ENCODE data around the gene POTEB3. TPM values are rescaled to one million over a fixed set of nuclear protein-coding genes. Genes with fewer than 3 reads are reported as not detected.
"Not testable (repeated sequence)": the region's sequence is repeated elsewhere in the genome, so short reads cannot be mapped to it uniquely, and the experiment has no call there.

POTEB3 gene
- total RNA-seq: not detected
- long read RNA-seq: 0 reads

- intact Hi-C loops (cut with micrococcal nuclease); ATAC-seq; DNase-seq: not testable (repeated sequence)
Observed at GRCh38 chr15:21440399-21440798, at the start of gene POTEB3. Gene POTEB3 (minus strand): TSS chr15:21440499. CDS start chr15:21440011, 488 bp downstream.

GRCh38 chr15:21453683-21454082, 13.4 kb upstream of the POTEB3 start:
- ATAC-seq: peak; percentile 34
- intact Hi-C loops (cut with micrococcal nuclease); DNase-seq: not testable (repeated sequence)

GRCh38 chr15:21451920-21452563, 11.7 kb upstream of the POTEB3 start:
- intact Hi-C loops (cut with micrococcal nuclease); DNase-seq; ATAC-seq: not testable (repeated sequence)

GRCh38 chr15:21451487-21451886, 11.2 kb upstream of the POTEB3 start:
- ATAC-seq; intact Hi-C loops (cut with micrococcal nuclease); DNase-seq: not testable (repeated sequence)

- ATAC-seq; intact Hi-C loops (cut with micrococcal nuclease): not testable (repeated sequence)
- DNase-seq: peak; percentile 9
Observed at GRCh38 chr15:21407366-21407765, 32.9 kb downstream of the POTEB3 start.

- intact Hi-C loops (cut with micrococcal nuclease); ATAC-seq: not testable (repeated sequence)
- DNase-seq: peak; percentile 16
Observed at GRCh38 chr15:21401531-21401930, 38.8 kb downstream of the POTEB3 start.

- DNase-seq: peak; percentile 16
- intact Hi-C loops (cut with micrococcal nuclease); ATAC-seq: not testable (repeated sequence)
Observed at GRCh38 chr15:21399111-21399510, 41.2 kb downstream of the POTEB3 start.

GRCh38 chr15:21398511-21398910, 41.8 kb downstream of the POTEB3 start:
- DNase-seq: peak; percentile 17
- intact Hi-C loops (cut with micrococcal nuclease); ATAC-seq: not testable (repeated sequence)

GRCh38 chr15:21397656-21398055, 42.6 kb downstream of the POTEB3 start:
- DNase-seq: peak; percentile 13
- intact Hi-C loops (cut with micrococcal nuclease); ATAC-seq: not testable (repeated sequence)

- ATAC-seq; intact Hi-C loops (cut with micrococcal nuclease): not testable (repeated sequence)
- peak; percentile 65 for DNase-seq
Observed at GRCh38 chr15:21397186-21397585, 43.1 kb downstream of the POTEB3 start.

GRCh38 chr15:21385961-21386360, 54.3 kb downstream of the POTEB3 start:
- ATAC-seq; intact Hi-C loops (cut with micrococcal nuclease): not testable (repeated sequence)
- peak; percentile 26 for DNase-seq

GRCh38 chr15:21383866-21384485, 56.3 kb downstream of the POTEB3 start:
- intact Hi-C loops (cut with micrococcal nuclease): not testable (repeated sequence)

GRCh38 chr15:21373682-21374081, 66.6 kb downstream of the POTEB3 start:
- intact Hi-C loops (cut with micrococcal nuclease); ATAC-seq; DNase-seq: not testable (repeated sequence)

More at GRCh38 chr15:21383866-21384485, 56.3 kb downstream of the POTEB3 start:
- ATAC-seq, DNase-seq: not testable (repeated sequence)

GRCh38 chr15:21369177-21369576, 71.1 kb downstream of the POTEB3 start:
- ATAC-seq; intact Hi-C loops (cut with micrococcal nuclease); DNase-seq: not testable (repeated sequence)

- ATAC-seq; intact Hi-C loops (cut with micrococcal nuclease): not testable (repeated sequence)
- DNase-seq: peak; percentile 26
Observed at GRCh38 chr15:21368625-21369024, 71.7 kb downstream of the POTEB3 start.

Small RNAs within 50 kb of the gene (microRNA-seq; reads per million reads assigned to microRNA genes)
- gene MIR3118-3 (ENCODE audit: borderline number of aligned reads): not detected
